Right lobe of liver (tissue), 4 donors: ENCODE measurements around the gene GPATCH2.

ENCODE experiments used
- CTCF ChIP-seq, 4 donors: fragments of 200-600 bp in 3 of 4; fragments of 450-650 bp in 1 of 4; IDR thresholded peaks; one replicate each; pipeline versions ENCODE4 v1.5.1 to v1.8.0; 2016 to 2022; ENCODE audit warnings: antibody characterized with exemption in 4 of 4, mild to moderate bottlenecking in 2 of 4
- POLR2A ChIP-seq: fragments of 450-650 bp; IDR thresholded peaks from one replicate; pipeline ENCODE4 v1.6.1; 2017; ENCODE audit warnings: antibody characterized with exemption, mild to moderate bottlenecking
- donor health status: DM: no; HTN: no; CAD: no.
- donor health status: DM: no; HTN: no; CAD: no.
- donor health status: DM: no; HTN: yes; CAD: no.

- TF ChIP-seq POLR2A = no peak
- no peak for TF ChIP-seq CTCF (IDR thresholded peaks at IDR 0.05)
Measured at GRCh38 chr1:217564207-217564606, 66.7 kb downstream of the GPATCH2 start.
